ENCODE results near the gene LSM14A.

GRCh38 chr19:34269081-34269480, 96.8 kb downstream of the LSM14A start:
- TF ChIP-seq CTCF (IDR thresholded peaks at IDR 0.05) (no peak), POLR2A (IDR thresholded peaks at IDR 0.05) (no peak)

All from Peyer's patch (tissue), 4 donors.